HepG2 (cell line): Measurements from ENCODE around the gene STARD10. TPM values are rescaled to one million over a fixed set of nuclear protein-coding genes. Genes with fewer than 3 reads are reported as not detected.

Source experiments
- FOXJ3 ChIP-seq: sonication (generic); formaldehyde crosslinking; IDR thresholded peaks from 2 replicates; pipeline ENCODE4 v1.4.0; 2020; ENCODE audit warnings: missing genetic modification reagents, mild to moderate bottlenecking, borderline replicate concordance
- GATAD2A ChIP-seq: IDR thresholded peaks from 2 replicates; pipeline ENCODE4 v1.6.1; 2016
- JARID2 ChIP-seq: sonication (generic); formaldehyde crosslinking; IDR thresholded peaks from 2 replicates; pipeline ENCODE4 v1.8.1; 2023; ENCODE audit warnings: missing genetic modification reagents, inconsistent platforms; ENCODE audit not compliant: insufficient replicate concordance
- REL ChIP-seq: sonication (generic); formaldehyde crosslinking; conservative IDR thresholded peaks from 2 replicates; pipeline ENCODE4 v1.8.0; 2022; ENCODE audit warnings: mild to moderate bottlenecking, missing genetic modification reagents, moderate library complexity
- RELA ChIP-seq: sonication (generic); formaldehyde crosslinking; IDR thresholded peaks from 2 replicates; pipeline ENCODE4 v1.4.0; 2020; ENCODE audit warnings: missing genetic modification reagents
- ZNF556 ChIP-seq: sonication (generic); formaldehyde crosslinking; IDR thresholded peaks from 2 replicates; pipeline ENCODE4 v1.4.0; 2020; ENCODE audit warnings: mild to moderate bottlenecking, missing genetic modification reagents, borderline replicate concordance
- polyA plus RNA-seq, 8 experiments: library from polyadenylated mRNA; depleted of rRNA in 3 of 8; stranded (reverse) in 7 of 8; unstranded in 1 of 8; fragments of >200 nt; fragmentation: Illumina TruSeq in 4 of 8; extraction: Trizol in 4 of 8; gene quantifications; 2 replicates each; pipeline versions ENCODE4 v1.2.1 to v1.2.3, GENCODE V29; 2011 to 2016; ENCODE audit warnings: low read depth in 4 of 8, missing spikeins in 1 of 8, mixed read lengths in 1 of 8; ENCODE audit not compliant: insufficient read depth in 1 of 8
- total RNA-seq, 5 experiments: library from RNA; depleted of rRNA; stranded (reverse); fragments of >200 nt; fragmentation: Illumina TruSeq; extraction: Trizol; gene quantifications; 2 replicates each; pipeline ENCODE4 v1.2.3, GENCODE V29; 2016; ENCODE audit warnings: low read depth in 1 of 5
- TF ChIP-seq, protein P1 (sequence below): sonication (generic); formaldehyde crosslinking; IDR thresholded peaks from 2 replicates; pipeline ENCODE4 v1.8.0; 2022; ENCODE audit warnings: missing genetic modification reagents, mild to moderate bottlenecking, inconsistent platforms, borderline replicate concordance
- TF ChIP-seq, protein P2 (sequence below): sonication (generic); formaldehyde crosslinking; IDR thresholded peaks from 2 replicates; pipeline ENCODE4 v1.9.0; 2021; ENCODE audit warnings: missing genetic modification reagents, borderline replicate concordance
- TF ChIP-seq, protein P3 (sequence below): sonication (generic); formaldehyde crosslinking; IDR thresholded peaks from 2 replicates; pipeline ENCODE4 v1.4.0; 2020; ENCODE audit warnings: missing genetic modification reagents
- TF ChIP-seq, protein P4 (sequence below): sonication (generic); formaldehyde crosslinking; IDR thresholded peaks from 2 replicates; pipeline ENCODE4 v1.5.0; 2020; ENCODE audit warnings: mild to moderate bottlenecking, missing genetic modification reagents, borderline replicate concordance
- TF ChIP-seq, protein P5 (sequence below): sonication (generic); formaldehyde crosslinking; IDR thresholded peaks from 2 replicates; pipeline ENCODE4 v1.5.0; 2020; ENCODE audit warnings: mild to moderate bottlenecking, missing genetic modification reagents, borderline replicate concordance
- TF ChIP-seq, protein P6 (sequence below): sonication (generic); formaldehyde crosslinking; IDR thresholded peaks from 2 replicates; pipeline ENCODE4 v1.5.1; 2020; ENCODE audit warnings: missing genetic modification reagents, mild to moderate bottlenecking, borderline replicate concordance
- TF ChIP-seq, protein P7 (sequence below): sonication (generic); formaldehyde crosslinking; conservative IDR thresholded peaks from 2 replicates; pipeline ENCODE4 v1.8.1; 2023; ENCODE audit warnings: missing genetic modification reagents

Gene STARD10
- total and polyA plus RNA-seq, 2 of the 13 experiments (the other 11 are each of a cell fraction or from before 2014, with no cell fraction given) = 260 to 341 TPM

DNA sequence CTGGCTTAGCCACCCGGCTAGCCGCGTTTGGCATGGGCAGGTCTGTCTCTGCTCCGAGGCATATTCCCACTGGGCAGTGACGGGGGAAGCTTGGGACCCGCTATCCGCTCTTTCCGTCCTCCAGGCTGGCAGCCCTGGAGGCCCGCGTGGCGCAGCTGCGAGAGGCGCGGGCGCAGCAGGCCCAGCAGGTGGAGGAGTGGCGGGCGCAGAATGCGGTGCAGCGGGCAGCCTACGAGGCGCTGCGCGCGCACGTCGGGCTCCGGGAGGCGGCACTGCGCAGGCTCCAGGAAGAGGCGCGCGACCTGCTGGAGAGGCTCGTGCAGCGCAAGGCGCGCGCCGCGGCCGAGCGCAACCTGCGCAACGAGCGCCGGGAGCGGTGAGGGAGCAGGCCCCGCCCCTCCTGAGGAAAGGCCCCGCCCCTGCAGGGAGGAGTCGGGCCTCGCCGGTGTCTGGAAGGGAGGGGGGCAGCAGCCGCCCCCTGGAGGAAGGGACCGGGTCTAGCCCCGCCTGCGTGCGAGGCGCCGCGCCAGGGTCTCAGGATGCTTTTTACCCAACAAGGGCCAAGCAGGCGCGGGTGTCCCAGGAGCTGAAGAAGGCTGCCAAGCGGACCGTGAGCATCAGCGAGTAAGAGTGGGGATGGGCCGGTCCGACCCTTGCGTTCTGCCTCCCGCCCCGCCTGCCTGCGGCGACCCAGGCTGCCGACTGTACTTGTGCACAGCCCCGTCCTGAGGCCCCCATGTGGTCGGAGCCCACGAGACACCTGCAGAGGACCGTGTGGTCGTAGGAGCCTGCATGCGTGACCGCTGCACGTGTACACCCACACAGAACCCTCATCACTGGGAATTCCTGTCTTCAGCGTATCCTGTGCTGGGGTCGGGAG, 28.3 kb upstream of the STARD10 start (continued):
- TF ChIP-seq, protein P1, sequence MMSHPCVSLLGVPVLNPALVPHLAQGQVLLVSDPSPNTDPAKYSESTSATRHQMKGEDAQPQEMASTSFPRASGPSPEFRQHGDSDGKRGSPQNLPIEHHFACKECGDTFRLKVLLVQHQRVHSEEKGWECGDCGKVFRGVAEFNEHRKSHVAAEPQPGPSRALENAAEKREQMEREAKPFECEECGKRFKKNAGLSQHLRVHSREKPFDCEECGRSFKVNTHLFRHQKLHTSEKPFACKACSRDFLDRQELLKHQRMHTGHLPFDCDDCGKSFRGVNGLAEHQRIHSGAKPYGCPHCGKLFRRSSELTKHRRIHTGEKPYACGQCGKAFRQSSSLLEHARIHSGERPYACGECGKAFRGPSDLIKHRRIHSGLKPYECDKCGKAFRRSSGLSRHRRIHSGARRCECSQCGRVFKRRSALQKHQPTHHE = no peak
- TF ChIP-seq RELA (CRISPR knock-in tag) (no peak), ZNF556 (CRISPR knock-in tag) (no peak), FOXJ3 (no peak), GATAD2A (CRISPR knock-in tag) (no peak), JARID2 (CRISPR knock-in tag) (no peak), REL (no peak)
- TF ChIP-seq, protein P2, sequence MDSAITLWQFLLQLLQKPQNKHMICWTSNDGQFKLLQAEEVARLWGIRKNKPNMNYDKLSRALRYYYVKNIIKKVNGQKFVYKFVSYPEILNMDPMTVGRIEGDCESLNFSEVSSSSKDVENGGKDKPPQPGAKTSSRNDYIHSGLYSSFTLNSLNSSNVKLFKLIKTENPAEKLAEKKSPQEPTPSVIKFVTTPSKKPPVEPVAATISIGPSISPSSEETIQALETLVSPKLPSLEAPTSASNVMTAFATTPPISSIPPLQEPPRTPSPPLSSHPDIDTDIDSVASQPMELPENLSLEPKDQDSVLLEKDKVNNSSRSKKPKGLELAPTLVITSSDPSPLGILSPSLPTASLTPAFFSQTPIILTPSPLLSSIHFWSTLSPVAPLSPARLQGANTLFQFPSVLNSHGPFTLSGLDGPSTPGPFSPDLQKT (CRISPR knock-in tag) = no peak
- TF ChIP-seq, protein P3, sequence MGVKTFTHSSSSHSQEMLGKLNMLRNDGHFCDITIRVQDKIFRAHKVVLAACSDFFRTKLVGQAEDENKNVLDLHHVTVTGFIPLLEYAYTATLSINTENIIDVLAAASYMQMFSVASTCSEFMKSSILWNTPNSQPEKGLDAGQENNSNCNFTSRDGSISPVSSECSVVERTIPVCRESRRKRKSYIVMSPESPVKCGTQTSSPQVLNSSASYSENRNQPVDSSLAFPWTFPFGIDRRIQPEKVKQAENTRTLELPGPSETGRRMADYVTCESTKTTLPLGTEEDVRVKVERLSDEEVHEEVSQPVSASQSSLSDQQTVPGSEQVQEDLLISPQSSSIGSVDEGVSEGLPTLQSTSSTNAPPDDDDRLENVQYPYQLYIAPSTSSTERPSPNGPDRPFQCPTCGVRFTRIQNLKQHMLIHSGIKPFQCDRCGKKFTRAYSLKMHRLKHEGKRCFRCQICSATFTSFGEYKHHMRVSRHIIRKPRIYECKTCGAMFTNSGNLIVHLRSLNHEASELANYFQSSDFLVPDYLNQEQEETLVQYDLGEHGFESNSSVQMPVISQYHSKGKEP (CRISPR knock-in tag) = no peak
- TF ChIP-seq, protein P4, sequence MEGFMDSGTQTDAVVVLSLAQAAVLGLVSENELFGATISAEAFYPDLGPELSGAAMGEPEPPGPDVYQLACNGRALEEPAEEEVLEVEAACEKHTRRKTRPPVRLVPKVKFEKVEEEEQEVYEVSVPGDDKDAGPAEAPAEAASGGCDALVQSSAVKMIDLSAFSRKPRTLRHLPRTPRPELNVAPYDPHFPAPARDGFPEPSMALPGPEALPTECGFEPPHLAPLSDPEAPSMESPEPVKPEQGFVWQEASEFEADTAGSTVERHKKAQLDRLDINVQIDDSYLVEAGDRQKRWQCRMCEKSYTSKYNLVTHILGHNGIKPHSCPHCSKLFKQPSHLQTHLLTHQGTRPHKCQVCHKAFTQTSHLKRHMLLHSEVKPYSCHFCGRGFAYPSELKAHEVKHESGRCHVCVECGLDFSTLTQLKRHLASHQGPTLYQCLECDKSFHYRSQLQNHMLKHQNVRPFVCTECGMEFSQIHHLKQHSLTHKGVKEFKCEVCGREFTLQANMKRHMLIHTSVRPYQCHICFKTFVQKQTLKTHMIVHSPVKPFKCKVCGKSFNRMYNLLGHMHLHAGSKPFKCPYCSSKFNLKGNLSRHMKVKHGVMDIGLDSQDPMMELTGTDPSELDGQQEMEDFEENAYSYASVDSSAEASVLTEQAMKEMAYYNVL (CRISPR knock-in tag) = no peak
- TF ChIP-seq, protein P5, sequence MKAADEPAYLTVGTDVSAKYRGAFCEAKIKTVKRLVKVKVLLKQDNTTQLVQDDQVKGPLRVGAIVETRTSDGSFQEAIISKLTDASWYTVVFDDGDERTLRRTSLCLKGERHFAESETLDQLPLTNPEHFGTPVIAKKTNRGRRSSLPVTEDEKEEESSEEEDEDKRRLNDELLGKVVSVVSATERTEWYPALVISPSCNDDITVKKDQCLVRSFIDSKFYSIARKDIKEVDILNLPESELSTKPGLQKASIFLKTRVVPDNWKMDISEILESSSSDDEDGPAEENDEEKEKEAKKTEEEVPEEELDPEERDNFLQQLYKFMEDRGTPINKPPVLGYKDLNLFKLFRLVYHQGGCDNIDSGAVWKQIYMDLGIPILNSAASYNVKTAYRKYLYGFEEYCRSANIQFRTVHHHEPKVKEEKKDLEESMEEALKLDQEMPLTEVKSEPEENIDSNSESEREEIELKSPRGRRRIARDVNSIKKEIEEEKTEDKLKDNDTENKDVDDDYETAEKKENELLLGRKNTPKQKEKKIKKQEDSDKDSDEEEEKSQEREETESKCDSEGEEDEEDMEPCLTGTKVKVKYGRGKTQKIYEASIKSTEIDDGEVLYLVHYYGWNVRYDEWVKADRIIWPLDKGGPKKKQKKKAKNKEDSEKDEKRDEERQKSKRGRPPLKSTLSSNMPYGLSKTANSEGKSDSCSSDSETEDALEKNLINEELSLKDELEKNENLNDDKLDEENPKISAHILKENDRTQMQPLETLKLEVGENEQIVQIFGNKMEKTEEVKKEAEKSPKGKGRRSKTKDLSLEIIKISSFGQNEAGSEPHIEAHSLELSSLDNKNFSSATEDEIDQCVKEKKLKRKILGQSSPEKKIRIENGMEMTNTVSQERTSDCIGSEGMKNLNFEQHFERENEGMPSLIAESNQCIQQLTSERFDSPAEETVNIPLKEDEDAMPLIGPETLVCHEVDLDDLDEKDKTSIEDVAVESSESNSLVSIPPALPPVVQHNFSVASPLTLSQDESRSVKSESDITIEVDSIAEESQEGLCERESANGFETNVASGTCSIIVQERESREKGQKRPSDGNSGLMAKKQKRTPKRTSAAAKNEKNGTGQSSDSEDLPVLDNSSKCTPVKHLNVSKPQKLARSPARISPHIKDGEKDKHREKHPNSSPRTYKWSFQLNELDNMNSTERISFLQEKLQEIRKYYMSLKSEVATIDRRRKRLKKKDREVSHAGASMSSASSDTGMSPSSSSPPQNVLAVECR (CRISPR knock-in tag) = peak; percentile 38
- TF ChIP-seq, protein P6, sequence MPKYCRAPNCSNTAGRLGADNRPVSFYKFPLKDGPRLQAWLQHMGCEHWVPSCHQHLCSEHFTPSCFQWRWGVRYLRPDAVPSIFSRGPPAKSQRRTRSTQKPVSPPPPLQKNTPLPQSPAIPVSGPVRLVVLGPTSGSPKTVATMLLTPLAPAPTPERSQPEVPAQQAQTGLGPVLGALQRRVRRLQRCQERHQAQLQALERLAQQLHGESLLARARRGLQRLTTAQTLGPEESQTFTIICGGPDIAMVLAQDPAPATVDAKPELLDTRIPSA (CRISPR knock-in tag) = no peak
- TF ChIP-seq, protein P7, sequence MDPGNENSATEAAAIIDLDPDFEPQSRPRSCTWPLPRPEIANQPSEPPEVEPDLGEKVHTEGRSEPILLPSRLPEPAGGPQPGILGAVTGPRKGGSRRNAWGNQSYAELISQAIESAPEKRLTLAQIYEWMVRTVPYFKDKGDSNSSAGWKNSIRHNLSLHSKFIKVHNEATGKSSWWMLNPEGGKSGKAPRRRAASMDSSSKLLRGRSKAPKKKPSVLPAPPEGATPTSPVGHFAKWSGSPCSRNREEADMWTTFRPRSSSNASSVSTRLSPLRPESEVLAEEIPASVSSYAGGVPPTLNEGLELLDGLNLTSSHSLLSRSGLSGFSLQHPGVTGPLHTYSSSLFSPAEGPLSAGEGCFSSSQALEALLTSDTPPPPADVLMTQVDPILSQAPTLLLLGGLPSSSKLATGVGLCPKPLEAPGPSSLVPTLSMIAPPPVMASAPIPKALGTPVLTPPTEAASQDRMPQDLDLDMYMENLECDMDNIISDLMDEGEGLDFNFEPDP (CRISPR knock-in tag) = no peak
